Astrocyte (in vitro differentiated cells and primary cell): Measurements from ENCODE around the gene EIF3F. TPM values are rescaled to one million over a fixed set of nuclear protein-coding genes. Genes with fewer than 3 reads are reported as not detected.

ENCODE experiments used
- DNase-seq: peaks from one replicate; pipeline ENCODE4 v3.0.0-alpha.2; 2010; ENCODE audit warnings: low read depth
- FAIRE-seq: peaks from 2 replicates; lab custom pipeline; 2011; peaks lifted over from hg19 to GRCh38; lab: Jason Lieb, UNC
- H2AFZ ChIP-seq: 2 replicates; pipeline ENCODE4 v1.6.0; 2012; ENCODE audit warnings: low read depth, low read length, inconsistent platforms
- H3K27ac ChIP-seq: 2 replicates; pipeline ENCODE4 v1.5.1; 2011; ENCODE audit warnings: low read depth, low read length, inconsistent platforms
- H3K27me3 ChIP-seq: 2 replicates; pipeline ENCODE4 v1.6.0; 2011; ENCODE audit warnings: low read length, inconsistent platforms; ENCODE audit not compliant: insufficient read depth
- H3K36me3 ChIP-seq: 2 replicates; pipeline ENCODE4 v1.5.1; 2011; ENCODE audit warnings: low read length, inconsistent platforms; ENCODE audit not compliant: insufficient read depth
- H3K4me1 ChIP-seq: 2 replicates; pipeline ENCODE4 v1.5.1; 2011; ENCODE audit warnings: low read length, inconsistent platforms; ENCODE audit not compliant: insufficient read depth
- H3K4me2 ChIP-seq: 2 replicates; pipeline ENCODE4 v1.6.0; 2012; ENCODE audit warnings: low read length, inconsistent platforms
- H3K4me3 ChIP-seq: 2 replicates; pipeline ENCODE4 v1.5.1; 2011; ENCODE audit warnings: low read depth, mild to moderate bottlenecking, low read length, inconsistent platforms; ENCODE audit not compliant: insufficient read depth
- H3K79me2 ChIP-seq: 2 replicates; pipeline ENCODE4 v1.6.0; 2012; ENCODE audit warnings: mild to moderate bottlenecking, low read length, inconsistent platforms; ENCODE audit not compliant: insufficient read depth
- H3K9ac ChIP-seq: 2 replicates; pipeline ENCODE4 v1.6.0; 2012; ENCODE audit warnings: mild to moderate bottlenecking, low read length, inconsistent platforms
- H3K9me3 ChIP-seq: 2 replicates; pipeline ENCODE4 v1.5.1; 2012; ENCODE audit warnings: low read depth, mild to moderate bottlenecking, low read length, inconsistent platforms; ENCODE audit not compliant: insufficient read depth
- H4K20me1 ChIP-seq: 2 replicates; pipeline ENCODE4 v1.6.0; 2012; ENCODE audit warnings: low read length, inconsistent platforms; ENCODE audit not compliant: insufficient read depth
- H3K27ac Mint-ChIP-seq: one replicate; pipeline ENCODE4 v1.8.0; 2021; ENCODE audit warnings: mild to moderate bottlenecking, mixed read lengths; ENCODE audit not compliant: unreplicated experiment
- H3K27me3 Mint-ChIP-seq: one replicate; pipeline ENCODE4 v1.8.0; 2021; ENCODE audit warnings: low read depth, mixed read lengths; ENCODE audit not compliant: unreplicated experiment
- H3K36me3 Mint-ChIP-seq: one replicate; pipeline ENCODE4 v1.8.0; 2021; ENCODE audit warnings: low read depth, mixed read lengths; ENCODE audit not compliant: unreplicated experiment
- H3K4me1 Mint-ChIP-seq: one replicate; pipeline ENCODE4 v1.8.0; 2021; ENCODE audit warnings: low read depth, mixed read lengths; ENCODE audit not compliant: unreplicated experiment
- H3K4me3 Mint-ChIP-seq: one replicate; pipeline ENCODE4 v1.8.0; 2021; ENCODE audit warnings: mild to moderate bottlenecking, moderate library complexity, mixed read lengths; ENCODE audit not compliant: unreplicated experiment
- H3K9me3 Mint-ChIP-seq: one replicate; pipeline ENCODE4 v1.8.0; 2021; ENCODE audit warnings: mild to moderate bottlenecking, mixed read lengths; ENCODE audit not compliant: unreplicated experiment
- CTCF ChIP-seq: IDR thresholded peaks from 2 replicates; pipeline ENCODE4 v1.5.1; 2011; ENCODE audit warnings: low read depth, mild to moderate bottlenecking, inconsistent platforms, low read length, moderate library complexity; ENCODE audit not compliant: insufficient read depth
- EZH2 ChIP-seq: IDR thresholded peaks from 2 replicates; pipeline ENCODE4 v1.6.1; 2012; ENCODE audit warnings: mild to moderate bottlenecking, low read length, inconsistent platforms; ENCODE audit not compliant: insufficient read depth
- total RNA-seq: library from RNA; stranded (reverse); gene quantifications from 2 replicates; pipeline ENCODE4 v1.2.1, GENCODE V29; 2021

The EIF3F gene
- total RNA-seq, 1 donor from 2014 or later, result 260 TPM

DNA sequence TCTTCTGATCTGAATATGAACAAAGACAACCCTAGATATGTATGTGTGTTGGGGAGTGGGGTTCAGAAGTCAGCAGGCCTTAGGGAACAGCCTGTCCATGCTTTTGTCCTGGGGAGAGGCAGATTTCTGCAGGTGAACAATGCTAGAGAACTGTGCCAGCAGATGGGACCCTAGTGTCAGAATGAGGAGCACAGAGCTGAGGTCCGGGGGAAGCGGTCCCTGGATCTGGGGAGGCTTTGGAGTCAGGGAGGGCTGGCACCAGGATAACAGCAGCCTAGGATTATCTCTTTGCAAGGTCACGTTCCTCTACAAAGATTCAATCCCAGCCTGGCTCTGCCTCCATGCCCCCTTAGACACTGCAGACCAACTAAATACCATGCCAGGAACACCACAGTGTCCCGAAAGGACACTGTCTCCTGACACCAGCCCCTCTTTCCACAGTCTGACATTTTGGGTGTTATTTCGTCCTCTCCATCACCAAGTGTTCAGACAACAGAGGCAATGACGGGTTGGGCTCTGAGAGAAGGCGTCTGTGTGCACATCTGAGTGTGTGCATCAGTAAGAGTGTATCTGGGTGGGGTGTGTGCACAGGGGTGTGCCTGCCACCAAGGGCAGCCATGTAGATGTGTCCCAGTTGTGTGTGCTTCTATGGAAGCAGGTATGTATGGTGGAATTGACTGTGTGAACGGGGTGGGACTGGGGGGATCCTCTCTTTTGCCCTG is 43.5 kb downstream of the EIF3F start:
- peaks cover 6% of the 10 kb centered on the region for H3K4me1 Mint-ChIP-seq
- FAIRE-seq, result no peak
- H3K4me1 ChIP-seq, result peaks cover under 1% of the 10 kb centered on the region
- H3K27me3 ChIP-seq, result peaks cover 9% of the 10 kb centered on the region
- H4K20me1 ChIP-seq, result no peaks in the 10 kb centered on the region
- H3K9me3 ChIP-seq, result no peaks in the 10 kb centered on the region
- no peak for TF ChIP-seq CTCF
- no peak for TF ChIP-seq EZH2
- no peak overlapping the region for H3K4me2 ChIP-seq
- H2AFZ ChIP-seq, result no peak overlapping the region
- H3K79me2 ChIP-seq, result no peaks in the 10 kb centered on the region
- H3K9me3 Mint-ChIP-seq, result peaks cover 3% of the 10 kb centered on the region
- H3K36me3 Mint-ChIP-seq, result no peaks in the 10 kb centered on the region
- H3K27ac Mint-ChIP-seq, result no peak overlapping the region
- DNase-seq, result no peak
- H3K9ac ChIP-seq, result no peak overlapping the region
- H3K36me3 ChIP-seq, result no peaks in the 10 kb centered on the region
- H3K4me3 ChIP-seq, result no peak overlapping the region
- no peak overlapping the region for H3K4me3 Mint-ChIP-seq
- no peak overlapping the region for H3K27ac ChIP-seq
- peaks cover 45% of the 10 kb centered on the region for H3K27me3 Mint-ChIP-seq

- Mint-ChIP-seq H3K27ac (no peak overlapping the region), H3K9me3 (peaks cover 3% of the 10 kb centered on the region), H3K36me3 (no peaks in the 10 kb centered on the region), H3K27me3 (peaks cover 50% of the 10 kb centered on the region), H3K4me3 (no peak overlapping the region), H3K4me1 (peaks cover 6% of the 10 kb centered on the region)
- H3K9ac ChIP-seq, result no peak overlapping the region
- H3K79me2 ChIP-seq, result no peaks in the 10 kb centered on the region
- no peak for FAIRE-seq
- no peaks in the 10 kb centered on the region for H3K4me1 ChIP-seq
- no peak overlapping the region for H3K4me3 ChIP-seq
- H3K27ac ChIP-seq, result no peak overlapping the region
- TF ChIP-seq EZH2 (no peak), CTCF (no peak)
- H2AFZ ChIP-seq, result no peak overlapping the region
- peaks cover 9% of the 10 kb centered on the region for H3K27me3 ChIP-seq
- no peaks in the 10 kb centered on the region for H3K36me3 ChIP-seq
- DNase-seq, result no peak
- H3K9me3 ChIP-seq, result no peaks in the 10 kb centered on the region
- no peak overlapping the region for H3K4me2 ChIP-seq
- no peaks in the 10 kb centered on the region for H4K20me1 ChIP-seq
These were observed 44.3 kb downstream of the EIF3F start for GRCh38 chr11:8031248-8032115.
